SU-DHL-6 (cell line): ENCODE results near the gene NOXA1.
A peak's percentile ranks its signal among the peaks of the same experiment; 100 is the strongest.

Experiments used
- H2AFZ ChIP-seq: fragments of 200-600 bp; sonication (generic); 2 replicates; pipeline ENCODE4 v1.6.1; 2014; ENCODE audit warnings: low read depth, mild to moderate bottlenecking, moderate library complexity, mixed read lengths, antibody characterized with exemption, low read length; ENCODE audit not compliant: severe bottlenecking
- H3F3A ChIP-seq: fragments of 200-600 bp; shearing (Covaris generic); 2 replicates; pipeline ENCODE4 v1.6.0; 2016; ENCODE audit warnings: antibody characterized with exemption, mild to moderate bottlenecking; ENCODE audit not compliant: insufficient read depth
- H3K27ac ChIP-seq: fragments of 200-600 bp; sonication (generic); 2 replicates; pipeline ENCODE4 v1.5.1; 2016; ENCODE audit warnings: low read depth, mild to moderate bottlenecking, low read length, moderate library complexity, mixed read lengths
- H3K27me3 ChIP-seq: fragments of 200-600 bp; sonication (generic), shearing (Covaris generic); 2 replicates; pipeline ENCODE4 v1.6.0; 2014; ENCODE audit warnings: mild to moderate bottlenecking, low read length
- H3K36me3 ChIP-seq: fragments of 200-600 bp; sonication (generic); 2 replicates; pipeline ENCODE4 v1.6.1; 2014; ENCODE audit warnings: mild to moderate bottlenecking, low read length, mixed read lengths
- H3K4me2 ChIP-seq: fragments of 300-600, 200-600 bp; shearing (Covaris generic), sonication (generic); 2 replicates; pipeline ENCODE4 v1.6.0; 2014; ENCODE audit warnings: low read length, low read depth, mild to moderate bottlenecking; ENCODE audit not compliant: poor library complexity, severe bottlenecking
- H3K4me3 ChIP-seq: fragments of 200-600 bp; sonication (generic); 2 replicates; pipeline ENCODE4 v1.5.1; 2014; ENCODE audit warnings: antibody characterized with exemption, low read length, mild to moderate bottlenecking, mixed read lengths; ENCODE audit not compliant: insufficient read depth, poor library complexity, severe bottlenecking
- H3K79me2 ChIP-seq: fragments of 200-600 bp; sonication (generic); 2 replicates; pipeline ENCODE4 v1.6.1; 2014; ENCODE audit warnings: mild to moderate bottlenecking, low read length, moderate library complexity; ENCODE audit not compliant: insufficient read depth
- H3K9ac ChIP-seq: fragments of 200-600 bp; sonication (generic); 2 replicates; pipeline ENCODE4 v1.7.0; 2014; ENCODE audit warnings: mild to moderate bottlenecking, low read length
- H3K9me2 ChIP-seq: fragments of 200-600 bp; sonication (generic); replicated peaks from 2 replicates; pipeline ENCODE4 v1.6.1; 2014; ENCODE audit warnings: low read length; ENCODE audit not compliant: insufficient read depth
- H3K9me3 ChIP-seq: fragments of 200-600 bp; sonication (generic); 2 replicates; pipeline ENCODE4 v1.6.1; 2014; ENCODE audit warnings: low read length, mixed read lengths; ENCODE audit not compliant: insufficient read depth
- H4K20me1 ChIP-seq: fragments of 200-600 bp; sonication (generic); 2 replicates; pipeline ENCODE4 v1.6.1; 2014; ENCODE audit warnings: low read depth, mild to moderate bottlenecking, antibody characterized with exemption, low read length, moderate library complexity, mixed read lengths
- EZH2phosphoT487 ChIP-seq: fragments of 200-600 bp; sonication (generic), shearing (Covaris generic); conservative IDR thresholded peaks from 2 replicates; pipeline ENCODE4 v1.6.1; 2018; ENCODE audit warnings: mild to moderate bottlenecking, antibody characterized with exemption, low read length, moderate library complexity, mixed read lengths
- TF ChIP-seq, protein P1 (sequence below): fragments of 200-600 bp; sonication (generic); IDR thresholded peaks from one replicate; pipeline ENCODE4 v1.5.1; 2017; ENCODE audit warnings: antibody characterized with exemption, mild to moderate bottlenecking, low read length, moderate library complexity; ENCODE audit not compliant: insufficient read depth, poor library complexity, severe bottlenecking

Gene NOXA1

DNA sequence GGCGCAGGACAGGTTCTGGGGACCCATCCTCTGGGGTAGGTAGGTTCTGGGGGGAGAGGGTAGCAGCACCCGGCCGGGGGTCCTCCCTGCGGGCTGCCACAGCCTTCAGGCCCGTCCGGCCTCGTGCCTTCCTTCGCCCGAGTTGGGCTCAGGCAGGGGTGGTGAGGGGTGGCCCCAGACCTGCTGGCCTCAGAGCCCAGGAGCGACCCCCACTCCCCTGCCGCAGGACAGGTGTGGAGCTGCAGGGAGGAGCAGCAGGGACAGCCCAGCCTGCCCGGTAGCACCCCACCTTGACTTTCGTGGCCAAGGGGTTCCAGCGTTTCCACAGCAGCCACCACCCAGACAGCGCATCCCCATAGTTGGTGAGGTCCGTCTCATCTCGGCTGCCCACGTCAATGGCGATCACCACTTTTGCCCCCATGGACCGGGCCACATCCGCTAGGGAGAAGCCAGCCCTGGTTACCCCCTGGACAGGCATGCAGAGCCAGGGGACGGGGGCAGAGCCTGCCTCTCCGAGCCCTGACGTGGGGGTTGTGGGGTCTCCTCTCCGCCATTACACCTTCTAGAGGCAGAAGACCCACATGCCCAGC is 39.3 kb downstream of the NOXA1 start:
- Histone ChIP-seq H3K4me3 (peak overlapping the region; percentile 35), H3F3A (no peaks in the 10 kb centered on the region), H2AFZ (peak overlapping the region; percentile 57), H3K9me2 (no peaks in the 10 kb centered on the region), H3K36me3 (no peaks in the 10 kb centered on the region), H3K9ac (peak overlapping the region; percentile 54), H3K79me2 (no peaks in the 10 kb centered on the region; the same call in 1 of the 2 replicates), H3K9me3 (no peaks in the 10 kb centered on the region), H4K20me1 (no peaks in the 10 kb centered on the region), H3K27ac (peak overlapping the region; percentile 72), H3K4me2 (peak overlapping the region; percentile 55), H3K27me3 (no peaks in the 10 kb centered on the region)
- TF ChIP-seq, protein P1, sequence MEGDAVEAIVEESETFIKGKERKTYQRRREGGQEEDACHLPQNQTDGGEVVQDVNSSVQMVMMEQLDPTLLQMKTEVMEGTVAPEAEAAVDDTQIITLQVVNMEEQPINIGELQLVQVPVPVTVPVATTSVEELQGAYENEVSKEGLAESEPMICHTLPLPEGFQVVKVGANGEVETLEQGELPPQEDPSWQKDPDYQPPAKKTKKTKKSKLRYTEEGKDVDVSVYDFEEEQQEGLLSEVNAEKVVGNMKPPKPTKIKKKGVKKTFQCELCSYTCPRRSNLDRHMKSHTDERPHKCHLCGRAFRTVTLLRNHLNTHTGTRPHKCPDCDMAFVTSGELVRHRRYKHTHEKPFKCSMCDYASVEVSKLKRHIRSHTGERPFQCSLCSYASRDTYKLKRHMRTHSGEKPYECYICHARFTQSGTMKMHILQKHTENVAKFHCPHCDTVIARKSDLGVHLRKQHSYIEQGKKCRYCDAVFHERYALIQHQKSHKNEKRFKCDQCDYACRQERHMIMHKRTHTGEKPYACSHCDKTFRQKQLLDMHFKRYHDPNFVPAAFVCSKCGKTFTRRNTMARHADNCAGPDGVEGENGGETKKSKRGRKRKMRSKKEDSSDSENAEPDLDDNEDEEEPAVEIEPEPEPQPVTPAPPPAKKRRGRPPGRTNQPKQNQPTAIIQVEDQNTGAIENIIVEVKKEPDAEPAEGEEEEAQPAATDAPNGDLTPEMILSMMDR, result no peak
- no peak for TF ChIP-seq EZH2phosphoT487

DNA sequence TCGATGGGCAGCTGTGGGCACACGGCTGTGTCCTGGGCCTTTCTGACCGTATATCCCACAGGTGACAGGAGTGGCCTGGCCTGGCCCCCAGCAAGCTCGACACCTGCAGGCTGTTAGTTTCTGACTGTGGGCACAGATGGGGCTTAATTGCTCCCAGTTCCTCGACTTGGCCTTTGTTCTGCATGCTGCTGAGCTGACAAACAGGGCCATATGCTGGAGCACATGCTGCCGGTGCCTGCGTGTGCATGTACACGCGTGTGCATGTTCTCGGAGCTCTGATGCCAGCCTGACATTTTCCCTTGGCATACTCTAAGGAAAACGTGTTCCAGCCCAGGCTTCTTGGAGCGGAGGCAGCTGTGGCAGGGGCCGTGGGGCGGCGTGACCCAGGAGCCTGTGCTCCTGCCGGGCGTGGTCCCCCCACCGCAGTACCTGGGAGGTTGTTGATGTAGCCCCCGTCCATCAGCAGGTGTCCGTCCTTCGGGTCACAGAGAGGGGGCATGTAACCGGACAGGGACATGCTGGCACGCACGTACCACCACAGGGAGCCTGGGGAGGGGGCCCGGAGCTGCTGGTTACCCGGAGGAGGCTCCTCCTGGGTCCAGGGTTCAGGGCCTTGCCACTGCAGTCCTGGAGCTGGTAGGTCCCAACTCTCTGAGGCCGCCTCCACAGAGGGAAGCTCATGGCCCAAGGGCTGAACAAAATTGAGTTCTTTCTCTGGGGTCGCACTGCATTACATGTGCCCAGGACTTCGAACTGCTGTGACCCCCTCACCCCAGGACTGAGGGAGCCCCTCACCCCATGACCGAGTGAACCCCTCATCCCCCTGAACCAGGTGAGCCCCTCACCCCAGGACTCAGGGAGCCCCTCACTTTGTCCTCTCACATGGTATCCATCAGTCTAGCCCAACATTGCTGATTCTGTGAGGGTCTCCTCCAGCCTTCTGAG is 40.1 kb downstream of the NOXA1 start:
- Histone ChIP-seq H3K79me2 (no peaks in the 10 kb centered on the region; the same call in 1 of the 2 replicates), H3K9me2 (no peaks in the 10 kb centered on the region), H3K9me3 (no peaks in the 10 kb centered on the region), H4K20me1 (no peaks in the 10 kb centered on the region), H3K9ac (no peak overlapping the region), H3K27me3 (no peaks in the 10 kb centered on the region), H3K4me3 (no peak overlapping the region), H3K36me3 (no peaks in the 10 kb centered on the region), H3F3A (no peaks in the 10 kb centered on the region), H3K27ac (no peak overlapping the region), H3K4me2 (no peak overlapping the region), H2AFZ (no peak overlapping the region)
- no peak for TF ChIP-seq EZH2phosphoT487
- TF ChIP-seq, protein P1, result no peak

DNA sequence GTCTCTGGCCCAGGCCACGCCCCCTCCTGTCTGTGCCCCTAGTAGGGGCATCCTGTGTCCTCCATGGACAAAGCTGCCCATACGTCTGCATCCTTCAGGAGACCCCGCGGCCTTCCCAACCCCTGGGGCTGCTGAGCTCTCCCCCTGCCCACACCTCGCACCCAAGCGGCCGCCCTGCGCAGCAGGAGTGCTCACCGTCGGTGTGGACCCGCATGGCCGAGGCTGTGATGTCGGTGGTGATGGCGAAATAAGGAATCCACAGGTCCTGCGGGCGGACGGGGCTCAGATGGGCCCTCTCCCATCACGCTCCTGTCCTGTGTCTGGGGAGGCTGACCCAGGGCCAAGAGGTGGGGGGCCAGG is 40.7 kb downstream of the NOXA1 start:
- H3K9me2 ChIP-seq, result no peaks in the 10 kb centered on the region
- no peaks in the 10 kb centered on the region for H3K9me3 ChIP-seq
- no peaks in the 10 kb centered on the region for H3K36me3 ChIP-seq
- no peaks in the 10 kb centered on the region for H3F3A ChIP-seq
- H4K20me1 ChIP-seq, result no peaks in the 10 kb centered on the region
- no peak for TF ChIP-seq EZH2phosphoT487
- TF ChIP-seq, protein P1, result no peak
- no peaks in the 10 kb centered on the region for H3K79me2 ChIP-seq
- no peak overlapping the region for H3K9ac ChIP-seq
- H2AFZ ChIP-seq, result no peak overlapping the region
- H3K27ac ChIP-seq, result no peak overlapping the region
- no peaks in the 10 kb centered on the region for H3K27me3 ChIP-seq
- H3K4me3 ChIP-seq, result no peak overlapping the region
- no peak overlapping the region for H3K4me2 ChIP-seq
